ENCODE results near the gene RLN2. TPM values are rescaled to one million over a fixed set of nuclear protein-coding genes. Genes with fewer than 3 reads are reported as not detected.
"Not testable (repeated sequence)": the region's sequence is repeated elsewhere in the genome, so short reads cannot be mapped to it uniquely, and the experiment has no call there.

The RLN2 gene
- total RNA-seq, 1 experiment from 2014 or later = not detected

DNA sequence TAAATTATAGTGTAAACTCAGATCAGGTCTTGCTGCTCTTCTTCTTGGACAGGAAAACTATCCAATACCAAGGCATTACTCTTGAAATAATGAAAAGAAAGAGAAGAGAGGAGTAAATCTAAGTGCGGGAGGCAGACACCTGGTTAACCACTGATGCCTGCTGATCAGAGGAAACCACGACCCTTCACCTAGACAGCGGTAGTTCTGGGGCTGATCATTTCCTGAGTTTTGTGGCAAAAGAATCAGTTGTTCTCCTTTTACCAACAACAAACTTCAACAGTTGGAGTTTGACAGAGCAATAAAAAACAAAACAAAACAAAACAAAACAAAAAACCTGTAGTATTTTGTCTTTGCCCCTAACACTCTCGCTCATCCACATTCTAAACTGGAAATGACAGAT, 32.2 kb upstream of the RLN2 start:
- no peak for DNase-seq (ENCODE audit: low read depth, low spot score)
- BruUV-seq (replicated peaks) = no TSS peak
- CTCF ChIA-PET = no interaction called here

DNA sequence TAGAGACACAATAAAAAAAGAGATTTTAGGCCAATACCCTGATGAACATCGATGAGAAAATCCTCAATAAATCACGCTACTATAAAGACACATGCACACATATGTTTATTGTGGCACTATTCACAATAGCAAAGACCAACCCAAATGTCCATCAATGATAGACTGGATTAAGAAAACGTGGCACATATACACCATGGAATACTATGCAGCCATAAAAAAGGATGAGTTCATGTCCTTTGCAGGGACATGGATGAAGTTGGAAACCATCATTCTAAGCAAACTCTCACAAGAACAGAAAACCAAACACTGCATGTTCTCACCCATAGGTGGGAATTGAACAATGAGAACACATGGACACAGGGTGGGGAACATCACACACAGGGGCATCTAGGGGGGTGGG, 26.8 kb upstream of the RLN2 start:
- H3K9me2 ChIP-seq (ENCODE audit: insufficient read depth); H4K20me1 ChIP-seq (ENCODE audit: insufficient read depth); H3K79me2 ChIP-seq (ENCODE audit: insufficient read depth, low read length); DNase-seq (ENCODE audit: low read depth, low spot score); POLR2A ChIA-PET; RAD21 ChIA-PET (ENCODE audit: low non-redundant PET in 1 of 2, low total read pairs in 2 of 2, uncharacterized antibody in 2 of 2, unreplicated experiment in 2 of 2); intact Hi-C loops (cut with micrococcal nuclease); H3K4me1 ChIP-seq (ENCODE audit: control insufficient read depth in 1 of 2, insufficient read depth in 2 of 2, low read length in 2 of 2); H3K9ac ChIP-seq (ENCODE audit: low read length); H3K27ac ChIP-seq (ENCODE audit: low read depth, low read length); CTCF ChIA-PET; H3K9me3 ChIP-seq (ENCODE audit: control insufficient read depth in 1 of 2, insufficient read depth in 1 of 2, low read depth in 1 of 2, low read length in 2 of 2); H3K36me3 ChIP-seq (ENCODE audit: control insufficient read depth in 1 of 2, insufficient read depth in 2 of 2, low read length in 2 of 2); ATAC-seq; H3K4me2 ChIP-seq (ENCODE audit: low read length); H3K27me3 ChIP-seq (ENCODE audit: insufficient read depth, low read length); H3K4me3 ChIP-seq (replicated peaks in 1 of 2; ENCODE audit: low read depth in 1 of 2, low read length in 2 of 2); BruUV-seq (replicated peaks); H2AFZ ChIP-seq (ENCODE audit: low read depth, low read length, poor library complexity, severe bottlenecking): not testable (repeated sequence)

More for the DNA sequence above, 32.2 kb upstream of the RLN2 start:
- no peaks in the 10 kb centered on the region for H3K4me1 ChIP-seq (ENCODE audit: control insufficient read depth in 1 of 2, insufficient read depth in 2 of 2, low read length in 2 of 2)
- H4K20me1 ChIP-seq (ENCODE audit: insufficient read depth) = no peaks in the 10 kb centered on the region
- H3K9me3 ChIP-seq (ENCODE audit: control insufficient read depth in 1 of 2, insufficient read depth in 1 of 2, low read depth in 1 of 2, low read length in 2 of 2) = no peaks in the 10 kb centered on the region
- H3K79me2 ChIP-seq (ENCODE audit: insufficient read depth, low read length) = no peaks in the 10 kb centered on the region
- no peak overlapping the region for H2AFZ ChIP-seq (ENCODE audit: low read depth, low read length, poor library complexity, severe bottlenecking)
- H3K27ac ChIP-seq (ENCODE audit: low read depth, low read length) = no peak overlapping the region
- POLR2A ChIA-PET = no interaction called here
- intact Hi-C loops (cut with micrococcal nuclease) = no loop called here
- H3K27me3 ChIP-seq (ENCODE audit: insufficient read depth, low read length) = no peaks in the 10 kb centered on the region
- no peaks in the 10 kb centered on the region for H3K36me3 ChIP-seq (ENCODE audit: control insufficient read depth in 1 of 2, insufficient read depth in 2 of 2, low read length in 2 of 2)
- H3K4me3 ChIP-seq (replicated peaks in 1 of 2; ENCODE audit: low read depth in 1 of 2, low read length in 2 of 2) = no peak overlapping the region
- RAD21 ChIA-PET (ENCODE audit: low non-redundant PET in 1 of 2, low total read pairs in 2 of 2, uncharacterized antibody in 2 of 2, unreplicated experiment in 2 of 2) = no interaction called here
- no peaks in the 10 kb centered on the region for H3K9me2 ChIP-seq (ENCODE audit: insufficient read depth)
- TF ChIP-seq ATF3 (IDR thresholded peaks at IDR 0.05) (no peak), FOSL1 (IDR thresholded peaks at IDR 0.05; ENCODE audit: low read depth) (no peak), YY1 (IDR thresholded peaks at IDR 0.05; ENCODE audit: extremely low read depth, insufficient replicate concordance, low read depth, low read length) (no peak), CBX3 (IDR thresholded peaks at IDR 0.05; ENCODE audit: low read depth) (no peak)
- TF ChIP-seq, protein P1, sequence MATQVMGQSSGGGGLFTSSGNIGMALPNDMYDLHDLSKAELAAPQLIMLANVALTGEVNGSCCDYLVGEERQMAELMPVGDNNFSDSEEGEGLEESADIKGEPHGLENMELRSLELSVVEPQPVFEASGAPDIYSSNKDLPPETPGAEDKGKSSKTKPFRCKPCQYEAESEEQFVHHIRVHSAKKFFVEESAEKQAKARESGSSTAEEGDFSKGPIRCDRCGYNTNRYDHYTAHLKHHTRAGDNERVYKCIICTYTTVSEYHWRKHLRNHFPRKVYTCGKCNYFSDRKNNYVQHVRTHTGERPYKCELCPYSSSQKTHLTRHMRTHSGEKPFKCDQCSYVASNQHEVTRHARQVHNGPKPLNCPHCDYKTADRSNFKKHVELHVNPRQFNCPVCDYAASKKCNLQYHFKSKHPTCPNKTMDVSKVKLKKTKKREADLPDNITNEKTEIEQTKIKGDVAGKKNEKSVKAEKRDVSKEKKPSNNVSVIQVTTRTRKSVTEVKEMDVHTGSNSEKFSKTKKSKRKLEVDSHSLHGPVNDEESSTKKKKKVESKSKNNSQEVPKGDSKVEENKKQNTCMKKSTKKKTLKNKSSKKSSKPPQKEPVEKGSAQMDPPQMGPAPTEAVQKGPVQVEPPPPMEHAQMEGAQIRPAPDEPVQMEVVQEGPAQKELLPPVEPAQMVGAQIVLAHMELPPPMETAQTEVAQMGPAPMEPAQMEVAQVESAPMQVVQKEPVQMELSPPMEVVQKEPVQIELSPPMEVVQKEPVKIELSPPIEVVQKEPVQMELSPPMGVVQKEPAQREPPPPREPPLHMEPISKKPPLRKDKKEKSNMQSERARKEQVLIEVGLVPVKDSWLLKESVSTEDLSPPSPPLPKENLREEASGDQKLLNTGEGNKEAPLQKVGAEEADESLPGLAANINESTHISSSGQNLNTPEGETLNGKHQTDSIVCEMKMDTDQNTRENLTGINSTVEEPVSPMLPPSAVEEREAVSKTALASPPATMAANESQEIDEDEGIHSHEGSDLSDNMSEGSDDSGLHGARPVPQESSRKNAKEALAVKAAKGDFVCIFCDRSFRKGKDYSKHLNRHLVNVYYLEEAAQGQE (IDR thresholded peaks at IDR 0.05; ENCODE audit: low read depth) = no peak
- ATAC-seq = no peak
- no peak overlapping the region for H3K4me2 ChIP-seq (ENCODE audit: low read length)
- H3K9ac ChIP-seq (ENCODE audit: low read length) = no peak overlapping the region

Measured in HCT116 (cell line).